Omental fat pad (tissue), 4 donors: ENCODE results near the gene GPR108. TPM values are rescaled to one million over a fixed set of nuclear protein-coding genes. Genes with fewer than 3 reads are reported as not detected.
"Not testable (repeated sequence)": the region's sequence is repeated elsewhere in the genome, so short reads cannot be mapped to it uniquely, and the experiment has no call there.

Experiments
- ATAC-seq: fragments of 150-250 bp; one replicate; pipeline ENCODE4 v1.9.1; 2016; ENCODE audit warnings: mild to moderate bottlenecking, moderate library complexity; ENCODE audit not compliant: low FRiP score
- DNase-seq: peaks from one replicate; pipeline ENCODE4 v3.0.0-alpha.2; 2019; ENCODE audit warnings: low spot score
- CTCF ChIP-seq, 3 donors: fragments of 450-650 bp; IDR thresholded peaks; one replicate each; pipeline ENCODE4 v1.5.1; 2016 to 2017; ENCODE audit warnings: antibody characterized with exemption in 3 of 3, mild to moderate bottlenecking in 3 of 3, moderate library complexity in 2 of 3
- total RNA-seq, 4 donors: library from RNA; depleted of rRNA; stranded (reverse); fragments of >200 nt; gene quantifications; one replicate each; pipeline ENCODE4 v1.1.0, GENCODE V29; 2016

The GPR108 gene
- total RNA-seq, 4 donors from 2014 or later = 34.5 to 68.4 (median 62.0) TPM

DNA sequence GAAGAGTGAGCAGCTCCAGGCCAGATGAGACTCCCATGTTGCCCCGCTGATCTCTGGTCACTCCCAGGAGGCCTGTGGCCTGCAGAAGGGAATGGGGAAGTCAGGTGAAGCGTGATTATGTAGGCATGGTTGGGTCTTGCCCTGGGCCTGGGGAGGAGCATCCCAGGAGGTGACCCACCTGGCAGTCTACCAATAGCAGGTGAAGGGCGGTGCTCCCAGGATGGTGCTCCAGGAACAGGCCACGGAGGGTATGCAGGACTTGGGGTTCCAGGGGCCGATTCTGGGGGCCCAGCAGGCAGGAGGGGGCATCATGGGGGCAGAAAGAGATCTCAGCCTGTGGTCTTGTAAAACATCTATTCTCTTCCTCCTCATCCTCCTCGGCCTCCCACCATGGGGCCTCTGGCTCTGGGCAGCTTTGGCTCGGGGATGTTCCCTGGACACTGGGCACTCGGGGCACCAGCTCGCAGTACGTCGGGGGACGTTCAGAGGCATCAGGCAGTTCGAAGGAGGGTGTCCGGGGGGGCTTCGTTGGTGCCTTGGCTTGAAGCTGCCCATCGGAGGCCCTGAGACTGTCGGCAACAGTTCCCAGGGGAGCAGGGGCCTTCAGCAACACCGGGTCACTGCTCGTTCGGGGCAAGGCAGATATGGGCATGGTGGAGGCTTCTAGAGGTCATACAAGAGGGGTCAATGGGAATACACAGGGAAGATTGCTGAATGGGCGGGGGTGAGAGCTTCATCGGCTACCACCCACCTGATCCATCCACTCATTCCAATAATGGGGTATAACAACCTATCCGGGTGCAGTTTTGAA is 17.5 kb upstream of the GPR108 start:
- TF ChIP-seq CTCF (IDR thresholded peaks at IDR 0.05) = no peak
- no peak for DNase-seq

DNA sequence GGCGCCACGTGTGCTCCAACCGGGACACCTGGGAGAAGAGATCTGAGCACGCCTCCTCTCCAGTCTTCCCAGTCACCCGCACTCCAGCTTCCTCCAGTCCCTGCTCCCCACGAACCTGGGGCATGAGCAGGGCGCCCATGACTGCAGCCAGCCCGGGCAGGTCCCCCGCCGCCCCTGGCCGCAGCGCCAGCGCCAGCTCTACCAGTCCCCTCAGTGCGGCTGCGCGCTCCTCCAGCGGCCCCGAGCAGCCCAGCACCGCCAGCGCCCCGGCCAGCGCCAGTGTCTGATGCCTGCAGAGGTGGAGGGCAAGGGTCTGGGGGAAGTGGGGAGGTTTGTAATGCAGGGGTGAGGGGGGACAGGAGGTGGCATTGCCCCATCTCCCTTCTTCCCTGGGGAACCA is 16.8 kb upstream of the GPR108 start:
- DNase-seq (no peak), ATAC-seq (no peak)
- TF ChIP-seq CTCF (IDR thresholded peaks at IDR 0.05) = no peak

More for the DNA sequence above, 17.5 kb upstream of the GPR108 start:
- ATAC-seq = no peak

DNA sequence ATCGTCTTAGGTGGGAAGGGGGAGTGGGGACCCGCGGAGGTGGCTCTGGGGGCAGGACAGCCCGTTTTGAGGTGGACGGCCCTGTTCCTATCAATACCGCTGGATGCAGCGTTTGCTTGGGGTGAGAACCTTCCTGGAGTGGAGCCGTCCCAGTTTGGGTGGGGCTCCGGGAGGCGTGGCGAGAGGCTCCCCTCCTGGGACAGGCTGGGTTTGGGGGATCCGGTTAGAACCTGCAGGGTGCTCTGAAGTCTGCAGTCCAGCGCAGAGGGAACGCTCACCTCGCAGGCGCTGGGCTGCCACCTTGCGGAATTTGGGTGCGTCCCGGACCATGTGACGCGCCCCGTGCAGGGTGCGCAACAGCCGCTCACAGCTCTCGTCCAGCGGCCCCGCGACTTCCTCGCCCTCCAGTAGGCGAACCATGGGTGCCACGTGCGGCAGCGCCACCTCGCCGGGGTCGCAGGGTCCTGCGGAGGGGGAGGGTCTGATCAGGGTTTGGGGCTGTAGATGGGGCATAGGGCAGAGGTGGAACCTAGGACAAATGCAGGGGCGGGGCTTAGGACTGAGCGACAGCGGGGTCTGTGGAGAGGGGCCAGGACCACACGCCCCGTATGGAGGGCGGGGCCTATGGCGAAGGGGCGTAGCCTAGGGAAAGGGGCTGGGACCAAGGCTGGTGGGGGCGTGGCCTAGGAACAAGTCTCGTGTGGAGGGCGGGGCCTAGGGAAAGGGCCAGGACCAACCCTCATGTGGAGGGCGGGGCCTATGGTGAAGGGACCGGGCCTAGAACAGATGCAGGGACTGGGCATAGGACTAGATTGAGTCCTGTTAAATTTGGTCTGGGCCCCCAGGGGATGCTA is 16.0 kb upstream of the GPR108 start:
- peak; percentile 92 for ATAC-seq
- TF ChIP-seq CTCF (IDR thresholded peaks at IDR 0.05) = no peak
- peak; percentile 83 for DNase-seq

DNA sequence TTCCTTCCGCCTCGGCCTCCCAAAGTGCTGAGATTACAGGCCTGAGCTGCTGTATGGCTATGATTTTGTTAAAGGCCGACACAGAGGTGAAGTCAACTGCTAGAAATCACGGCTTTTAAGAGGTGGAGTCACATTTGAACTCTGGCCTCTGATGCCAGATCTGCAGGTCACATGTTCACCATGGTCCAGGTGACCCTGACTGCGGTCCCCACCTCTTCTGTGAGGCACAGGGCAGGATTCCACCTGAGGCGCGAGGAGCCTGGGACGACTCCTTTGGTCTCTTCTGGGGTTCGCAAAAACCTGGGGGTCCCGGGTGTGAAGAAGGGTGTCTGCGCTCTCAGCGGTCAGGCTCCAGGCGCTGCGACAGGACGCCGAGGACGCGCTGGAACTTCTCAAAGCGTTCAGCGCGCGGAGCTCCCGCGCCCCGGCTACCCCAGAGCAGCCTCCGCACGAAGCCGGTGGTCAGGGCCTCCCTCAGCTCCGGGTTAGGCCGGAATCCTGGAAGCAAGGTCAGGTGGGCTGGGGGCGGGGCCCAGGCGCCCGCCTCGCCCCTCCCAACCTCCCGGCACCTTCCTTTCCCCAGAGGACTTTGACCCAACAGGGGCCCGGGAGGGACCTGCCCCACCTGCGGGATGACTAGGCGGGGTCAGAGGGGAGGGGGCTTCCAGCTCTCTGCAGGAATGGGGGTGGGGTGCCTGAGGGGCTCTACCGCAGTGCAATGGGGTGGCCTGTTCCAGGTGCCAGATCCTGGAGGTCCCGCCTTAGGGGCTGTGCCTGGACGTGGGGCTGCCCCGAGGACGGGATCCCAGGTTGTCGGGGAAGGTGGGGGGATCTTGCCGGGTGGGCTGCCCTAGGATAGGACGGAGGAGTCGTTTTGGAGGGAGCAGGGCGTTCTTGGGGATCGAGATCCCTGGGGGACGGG is 15.1 kb upstream of the GPR108 start:
- DNase-seq (no peak), ATAC-seq (no peak)
- TF ChIP-seq CTCF (IDR thresholded peaks at IDR 0.05) = no peak

GRCh38 chr19:6751189-6751588 is 13.8 kb upstream of the GPR108 start:
- no peak for TF ChIP-seq CTCF (IDR thresholded peaks at IDR 0.05)
- DNase-seq = no peak
- ATAC-seq = no peak

- ATAC-seq (no peak), DNase-seq (no peak)
- no peak for TF ChIP-seq CTCF (IDR thresholded peaks at IDR 0.05)
Measured at GRCh38 chr19:6750062-6750461, 12.7 kb upstream of the GPR108 start.

DNA sequence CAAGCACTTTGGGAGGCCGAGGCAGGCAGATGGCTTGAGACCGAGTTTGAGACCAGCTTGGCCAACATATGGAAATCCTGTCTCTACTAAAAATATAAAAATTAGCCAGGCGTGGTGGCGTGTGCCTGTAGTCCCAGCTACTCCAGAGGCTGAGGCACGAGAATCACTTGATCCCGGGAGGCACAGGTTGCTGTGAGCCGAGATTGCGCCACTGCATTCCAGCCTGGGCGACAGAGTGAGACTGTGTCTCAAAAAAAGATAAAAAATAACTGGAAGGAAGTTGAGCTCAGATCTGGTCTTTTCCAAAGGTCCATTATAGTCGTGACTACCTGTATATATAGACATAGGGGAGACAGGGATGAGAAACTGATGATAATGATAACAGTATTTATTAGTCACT is 11.2 kb upstream of the GPR108 start:
- not testable (repeated sequence) for ATAC-seq, DNase-seq
